SH-SY5Y (cell line): ENCODE data around the gene COX4I1.

Experiments
- GATA2 ChIP-seq: IDR thresholded peaks from 2 replicates; pipeline ENCODE4 v1.6.1; 2011; ENCODE audit warnings: mild to moderate bottlenecking, low read depth, low read length
- GATA3 ChIP-seq: IDR thresholded peaks from 2 replicates; pipeline ENCODE4 v1.6.1; 2011; ENCODE audit warnings: low read depth, mild to moderate bottlenecking, low read length, moderate library complexity

GRCh38 chr16:85755929-85756768 lies 43.3 kb upstream of the COX4I1 start:
- TF ChIP-seq GATA3 (no peak), GATA2 (no peak)
